Neural cell (in vitro differentiated cells): ENCODE data around the gene RSPO3. TPM values are rescaled to one million over a fixed set of nuclear protein-coding genes. Genes with fewer than 3 reads are reported as not detected.

Experiments
- H2AFZ ChIP-seq: fragments of 200-600, 300-800 bp; sonication (generic), shearing (Covaris generic); 2 replicates; pipeline ENCODE4 v1.6.0; 2014; ENCODE audit warnings: low read depth, mild to moderate bottlenecking, antibody characterized with exemption, low read length, moderate library complexity
- H3F3A ChIP-seq: fragments of 200-600 bp; shearing (Covaris generic); 2 replicates; pipeline ENCODE4 v1.6.1; 2016; ENCODE audit warnings: mild to moderate bottlenecking, moderate library complexity, mixed read lengths, antibody characterized with exemption, low read length; ENCODE audit not compliant: insufficient read depth, poor library complexity, severe bottlenecking
- H3K27ac ChIP-seq: fragments of 200-600, 300-800 bp; sonication (generic), shearing (Covaris generic); 2 replicates; pipeline ENCODE4 v1.5.1; 2014; ENCODE audit warnings: mild to moderate bottlenecking, low read length, moderate library complexity
- H3K27me3 ChIP-seq: fragments of 300-800, 200-600 bp; sonication (generic), shearing (Covaris generic); 2 replicates; pipeline ENCODE4 v1.6.0; 2014; ENCODE audit warnings: mild to moderate bottlenecking, low read depth, low read length, moderate library complexity; ENCODE audit not compliant: insufficient read depth
- H3K36me3 ChIP-seq: fragments of 300-800, 200-600 bp; sonication (generic), shearing (Covaris generic); 2 replicates; pipeline ENCODE4 v1.5.1; 2014; ENCODE audit warnings: mild to moderate bottlenecking, antibody characterized with exemption, low read length, moderate library complexity; ENCODE audit not compliant: insufficient read depth
- H3K4me2 ChIP-seq: fragments of 300-800, 200-600 bp; sonication (generic), shearing (Covaris generic); 2 replicates; pipeline ENCODE4 v1.6.0; 2014; ENCODE audit warnings: mild to moderate bottlenecking, low read length
- H3K4me3 ChIP-seq: fragments of 300-800, 200-600 bp; sonication (generic), shearing (Covaris generic); 2 replicates; pipeline ENCODE4 v1.5.1; 2014; ENCODE audit warnings: mild to moderate bottlenecking, low read length, moderate library complexity
- H3K79me2 ChIP-seq: fragments of 200-600 bp; shearing (Covaris generic); replicated peaks from 2 replicates; pipeline ENCODE4 v1.6.0; 2014; ENCODE audit warnings: mild to moderate bottlenecking, low read length, moderate library complexity; ENCODE audit not compliant: insufficient read depth
- H3K9ac ChIP-seq: fragments of 300-800, 200-600 bp; sonication (generic), shearing (Covaris generic); 2 replicates; pipeline ENCODE4 v1.6.1; 2016; ENCODE audit warnings: mild to moderate bottlenecking, low read length, mixed read lengths
- H3K9me2 ChIP-seq: fragments of 200-600 bp; shearing (Covaris generic); 2 replicates; pipeline ENCODE4 v1.6.1; 2016; ENCODE audit warnings: mild to moderate bottlenecking, low read length, mixed read lengths; ENCODE audit not compliant: insufficient read depth
- H3K9me3 ChIP-seq: fragments of 200-600, 300-800 bp; sonication (generic), shearing (Covaris generic); 2 replicates; pipeline ENCODE4 v1.6.1; 2016; ENCODE audit warnings: mild to moderate bottlenecking, mixed run types, low read length, moderate library complexity, mixed read lengths
- H4K20me1 ChIP-seq: fragments of 200-600 bp; shearing (Covaris generic); 2 replicates; pipeline ENCODE4 v1.6.1; 2016; ENCODE audit warnings: mild to moderate bottlenecking, mixed run types; ENCODE audit not compliant: insufficient read depth
- EP300 ChIP-seq: fragments of 450-650 bp; conservative IDR thresholded peaks from 2 replicates; pipeline ENCODE4 v1.6.1; 2014; ENCODE audit warnings: antibody characterized with exemption, mild to moderate bottlenecking, moderate library complexity; ENCODE audit not compliant: poor library complexity, severe bottlenecking
- EZH2 ChIP-seq: fragments of 200-600, 300-800 bp; shearing (Covaris generic), sonication (generic); IDR thresholded peaks from 2 replicates; pipeline ENCODE4 v1.6.1; 2014; ENCODE audit warnings: antibody characterized with exemption, low read length, borderline replicate concordance, mild to moderate bottlenecking; ENCODE audit not compliant: insufficient read depth, poor library complexity, severe bottlenecking
- MXI1 ChIP-seq: fragments of 450-650 bp; conservative IDR thresholded peaks from 2 replicates; pipeline ENCODE4 v1.6.1; 2014; ENCODE audit warnings: antibody characterized with exemption, mild to moderate bottlenecking; ENCODE audit not compliant: poor library complexity, severe bottlenecking
- POLR2AphosphoS5 ChIP-seq: IDR thresholded peaks from 2 replicates; pipeline ENCODE4 v1.6.1; 2012
- RAD21 ChIP-seq: fragments of 450-650 bp; conservative IDR thresholded peaks from 2 replicates; pipeline ENCODE4 v1.6.1; 2014; ENCODE audit warnings: antibody characterized with exemption, mild to moderate bottlenecking, moderate library complexity
- SMC3 ChIP-seq: fragments of 450-650 bp; conservative IDR thresholded peaks from 2 replicates; pipeline ENCODE4 v1.6.1; 2014; ENCODE audit warnings: antibody characterized with exemption, mild to moderate bottlenecking, moderate library complexity; ENCODE audit not compliant: poor library complexity
- TAF1 ChIP-seq: IDR thresholded peaks from 2 replicates; pipeline ENCODE4 v1.6.1; 2012; ENCODE audit warnings: low read depth
- polyA plus RNA-seq: library from polyadenylated mRNA; depleted of rRNA; stranded (reverse); fragments of >200 nt; gene quantifications from 2 replicates; pipeline ENCODE4 v1.2.3, GENCODE V29; 2014
- TF ChIP-seq, protein P1 (sequence below): IDR thresholded peaks from 2 replicates; pipeline ENCODE4 v1.6.1; 2012; ENCODE audit warnings: borderline replicate concordance
- TF ChIP-seq, protein P2 (sequence below): fragments of 450-650 bp; IDR thresholded peaks from 2 replicates; pipeline ENCODE4 v1.5.1; 2014; ENCODE audit warnings: antibody characterized with exemption, mild to moderate bottlenecking, moderate library complexity; ENCODE audit not compliant: poor library complexity, severe bottlenecking

The RSPO3 gene
- polyA plus RNA-seq, 1 donor from 2014 or later, result 0.48 TPM

DNA sequence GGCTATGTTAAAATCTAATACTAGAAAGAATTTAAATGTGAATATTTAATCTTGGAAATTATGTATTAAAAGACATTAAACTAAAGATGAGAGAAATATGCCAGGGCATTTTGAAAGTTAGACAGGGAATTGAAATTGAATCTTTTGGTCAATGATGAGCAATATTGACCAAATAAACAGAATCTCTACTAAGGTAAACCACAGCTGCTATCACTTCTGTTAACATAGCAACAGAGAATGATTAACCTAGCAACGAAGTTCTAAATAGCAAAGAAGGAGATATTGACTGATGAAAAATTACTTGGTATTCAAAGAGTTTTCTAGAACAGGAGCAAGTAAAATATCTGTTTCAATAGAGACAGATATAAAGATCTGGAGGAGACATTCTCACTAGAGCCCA lies 45.2 kb upstream of the RSPO3 start:
- Histone ChIP-seq H3K9me2 (no peaks in the 10 kb centered on the region), H3K4me2 (no peak overlapping the region), H3K79me2 (no peaks in the 10 kb centered on the region), H3K4me3 (no peak overlapping the region), H3K27ac (no peak overlapping the region), H2AFZ (no peak overlapping the region), H3K9me3 (no peaks in the 10 kb centered on the region), H3F3A (no peaks in the 10 kb centered on the region), H4K20me1 (no peaks in the 10 kb centered on the region), H3K9ac (no peak overlapping the region), H3K36me3 (no peaks in the 10 kb centered on the region), H3K27me3 (no peaks in the 10 kb centered on the region)
- TF ChIP-seq EP300 (no peak), EZH2 (no peak), RAD21 (no peak), TAF1 (no peak), SMC3 (no peak), POLR2AphosphoS5 (no peak), MXI1 (no peak)
- TF ChIP-seq, protein P1, sequence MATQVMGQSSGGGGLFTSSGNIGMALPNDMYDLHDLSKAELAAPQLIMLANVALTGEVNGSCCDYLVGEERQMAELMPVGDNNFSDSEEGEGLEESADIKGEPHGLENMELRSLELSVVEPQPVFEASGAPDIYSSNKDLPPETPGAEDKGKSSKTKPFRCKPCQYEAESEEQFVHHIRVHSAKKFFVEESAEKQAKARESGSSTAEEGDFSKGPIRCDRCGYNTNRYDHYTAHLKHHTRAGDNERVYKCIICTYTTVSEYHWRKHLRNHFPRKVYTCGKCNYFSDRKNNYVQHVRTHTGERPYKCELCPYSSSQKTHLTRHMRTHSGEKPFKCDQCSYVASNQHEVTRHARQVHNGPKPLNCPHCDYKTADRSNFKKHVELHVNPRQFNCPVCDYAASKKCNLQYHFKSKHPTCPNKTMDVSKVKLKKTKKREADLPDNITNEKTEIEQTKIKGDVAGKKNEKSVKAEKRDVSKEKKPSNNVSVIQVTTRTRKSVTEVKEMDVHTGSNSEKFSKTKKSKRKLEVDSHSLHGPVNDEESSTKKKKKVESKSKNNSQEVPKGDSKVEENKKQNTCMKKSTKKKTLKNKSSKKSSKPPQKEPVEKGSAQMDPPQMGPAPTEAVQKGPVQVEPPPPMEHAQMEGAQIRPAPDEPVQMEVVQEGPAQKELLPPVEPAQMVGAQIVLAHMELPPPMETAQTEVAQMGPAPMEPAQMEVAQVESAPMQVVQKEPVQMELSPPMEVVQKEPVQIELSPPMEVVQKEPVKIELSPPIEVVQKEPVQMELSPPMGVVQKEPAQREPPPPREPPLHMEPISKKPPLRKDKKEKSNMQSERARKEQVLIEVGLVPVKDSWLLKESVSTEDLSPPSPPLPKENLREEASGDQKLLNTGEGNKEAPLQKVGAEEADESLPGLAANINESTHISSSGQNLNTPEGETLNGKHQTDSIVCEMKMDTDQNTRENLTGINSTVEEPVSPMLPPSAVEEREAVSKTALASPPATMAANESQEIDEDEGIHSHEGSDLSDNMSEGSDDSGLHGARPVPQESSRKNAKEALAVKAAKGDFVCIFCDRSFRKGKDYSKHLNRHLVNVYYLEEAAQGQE, result no peak
- TF ChIP-seq, protein P2, sequence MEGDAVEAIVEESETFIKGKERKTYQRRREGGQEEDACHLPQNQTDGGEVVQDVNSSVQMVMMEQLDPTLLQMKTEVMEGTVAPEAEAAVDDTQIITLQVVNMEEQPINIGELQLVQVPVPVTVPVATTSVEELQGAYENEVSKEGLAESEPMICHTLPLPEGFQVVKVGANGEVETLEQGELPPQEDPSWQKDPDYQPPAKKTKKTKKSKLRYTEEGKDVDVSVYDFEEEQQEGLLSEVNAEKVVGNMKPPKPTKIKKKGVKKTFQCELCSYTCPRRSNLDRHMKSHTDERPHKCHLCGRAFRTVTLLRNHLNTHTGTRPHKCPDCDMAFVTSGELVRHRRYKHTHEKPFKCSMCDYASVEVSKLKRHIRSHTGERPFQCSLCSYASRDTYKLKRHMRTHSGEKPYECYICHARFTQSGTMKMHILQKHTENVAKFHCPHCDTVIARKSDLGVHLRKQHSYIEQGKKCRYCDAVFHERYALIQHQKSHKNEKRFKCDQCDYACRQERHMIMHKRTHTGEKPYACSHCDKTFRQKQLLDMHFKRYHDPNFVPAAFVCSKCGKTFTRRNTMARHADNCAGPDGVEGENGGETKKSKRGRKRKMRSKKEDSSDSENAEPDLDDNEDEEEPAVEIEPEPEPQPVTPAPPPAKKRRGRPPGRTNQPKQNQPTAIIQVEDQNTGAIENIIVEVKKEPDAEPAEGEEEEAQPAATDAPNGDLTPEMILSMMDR, result no peak

DNA sequence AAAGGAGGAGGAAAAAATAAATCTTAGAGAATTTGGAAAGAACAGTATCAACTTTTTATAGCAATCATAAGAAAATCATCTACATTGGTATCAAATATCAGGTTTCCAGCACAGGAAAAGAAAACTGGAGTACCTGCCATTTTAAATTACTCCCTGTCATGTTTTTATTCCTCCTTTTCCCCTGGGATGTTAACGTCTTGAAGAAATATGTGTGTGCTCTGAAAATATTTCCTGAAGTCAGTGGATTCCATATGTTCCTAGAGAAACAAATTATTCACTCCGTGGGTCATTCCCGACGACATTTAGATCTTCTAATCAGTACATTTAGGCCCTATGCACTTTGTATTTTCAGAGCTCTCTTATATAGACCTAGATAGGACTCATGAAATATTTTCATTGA lies 42.0 kb upstream of the RSPO3 start:
- H3K36me3 ChIP-seq, result no peaks in the 10 kb centered on the region
- H3K9ac ChIP-seq, result no peak overlapping the region
- no peak overlapping the region for H3K4me2 ChIP-seq
- no peaks in the 10 kb centered on the region for H3K9me2 ChIP-seq
- no peaks in the 10 kb centered on the region for H4K20me1 ChIP-seq
- no peaks in the 10 kb centered on the region for H3F3A ChIP-seq
- no peaks in the 10 kb centered on the region for H3K27me3 ChIP-seq
- TF ChIP-seq MXI1 (no peak), EZH2 (no peak), POLR2AphosphoS5 (no peak), RAD21 (no peak), TAF1 (no peak), SMC3 (no peak), EP300 (no peak)
- TF ChIP-seq, protein P2, result no peak
- TF ChIP-seq, protein P1, result no peak
- no peak overlapping the region for H3K4me3 ChIP-seq
- H3K9me3 ChIP-seq, result no peaks in the 10 kb centered on the region
- H3K27ac ChIP-seq, result no peak overlapping the region
- no peak overlapping the region for H2AFZ ChIP-seq
- H3K79me2 ChIP-seq, result no peaks in the 10 kb centered on the region
